Mucosa of rectum (tissue), 2 donors: Measurements from ENCODE around the gene NPBWR2.
"Not testable (repeated sequence)": the region's sequence is repeated elsewhere in the genome, so short reads cannot be mapped to it uniquely, and the experiment has no call there.

Experiments
- H3K27ac ChIP-seq, 2 donors: one replicate each; pipeline ENCODE4 v1.7.0; 2013; ENCODE audit warnings: inconsistent platforms in 2 of 2, low read depth in 2 of 2, low read length in 2 of 2
- H3K27me3 ChIP-seq, 2 donors: one replicate each; pipeline ENCODE4 v1.7.0; 2013; ENCODE audit warnings: low read length in 2 of 2; ENCODE audit not compliant: control insufficient read depth in 2 of 2, insufficient read depth in 2 of 2
- H3K36me3 ChIP-seq, 2 donors: one replicate each; pipeline ENCODE4 v1.7.0; 2013; ENCODE audit warnings: low read length in 2 of 2; ENCODE audit not compliant: control insufficient read depth in 2 of 2, insufficient read depth in 2 of 2
- H3K4me1 ChIP-seq, 2 donors: one replicate each; pipeline ENCODE4 v1.7.0; 2013; ENCODE audit warnings: low read length in 2 of 2, mild to moderate bottlenecking in 1 of 2; ENCODE audit not compliant: control insufficient read depth in 2 of 2, insufficient read depth in 2 of 2
- H3K4me3 ChIP-seq, 2 donors: one replicate each; pipeline ENCODE4 v1.7.0; 2013; ENCODE audit warnings: low read length in 2 of 2
- H3K9ac ChIP-seq, 2 donors: one replicate each; pipeline ENCODE4 v1.7.0; 2013; ENCODE audit warnings: low read length in 2 of 2, low read depth in 1 of 2, mild to moderate bottlenecking in 1 of 2
- H3K9me3 ChIP-seq, 2 donors: one replicate each; pipeline ENCODE4 v1.7.0; 2013; ENCODE audit warnings: low read length in 2 of 2; ENCODE audit not compliant: control insufficient read depth in 2 of 2
- donor health status: healthy.
- donor health status: Normal muscosa, but diverticular disease.

The NPBWR2 gene

GRCh38 chr20:64117432-64117777 is 10.0 kb upstream of the NPBWR2 start:
- H3K4me1 ChIP-seq, H3K9ac ChIP-seq, H3K27ac ChIP-seq: not testable (repeated sequence)

GRCh38 chr20:64116541-64117431 is 9.4 kb upstream of the NPBWR2 start:
- Histone ChIP-seq H3K36me3 (no peaks in the 10 kb centered on the region), H3K4me1 (peaks cover 0 to 2% of the 10 kb centered on the region in 2 donors), H3K9ac (no peak overlapping the region), H3K4me3 (no peak overlapping the region), H3K27me3 (peaks cover 2 to 10% of the 10 kb centered on the region in 2 donors), H3K9me3 (no peaks in the 10 kb centered on the region), H3K27ac (no peak overlapping the region)

More at GRCh38 chr20:64117432-64117777, 10.0 kb upstream of the NPBWR2 start:
- H3K27me3 ChIP-seq = peaks cover 2 to 10% of the 10 kb centered on the region in 2 donors
- not testable (repeated sequence) for H3K36me3 ChIP-seq, H3K4me3 ChIP-seq, H3K9me3 ChIP-seq

GRCh38 chr20:64116016-64116415 is 8.7 kb upstream of the NPBWR2 start:
- H3K9ac ChIP-seq = no peak overlapping the region
- no peak overlapping the region for H3K27ac ChIP-seq
- no peaks in the 10 kb centered on the region for H3K9me3 ChIP-seq
- no peak overlapping the region for H3K4me3 ChIP-seq
- no peaks in the 10 kb centered on the region for H3K36me3 ChIP-seq
- H3K27me3 ChIP-seq = peaks cover under 1 to 3% of the 10 kb centered on the region in 2 donors
- peaks cover 0 to 2% of the 10 kb centered on the region in 2 donors for H3K4me1 ChIP-seq

- Histone ChIP-seq H3K4me1 (peaks cover 0 to 1% of the 10 kb centered on the region in 2 donors), H3K27ac (no peak overlapping the region), H3K27me3 (no peaks in the 10 kb centered on the region), H3K9me3 (no peaks in the 10 kb centered on the region), H3K36me3 (no peaks in the 10 kb centered on the region), H3K4me3 (no peak overlapping the region), H3K9ac (no peak overlapping the region)
These were observed 8.0 kb upstream of the NPBWR2 start for GRCh38 chr20:64115171-64115911.

DNA sequence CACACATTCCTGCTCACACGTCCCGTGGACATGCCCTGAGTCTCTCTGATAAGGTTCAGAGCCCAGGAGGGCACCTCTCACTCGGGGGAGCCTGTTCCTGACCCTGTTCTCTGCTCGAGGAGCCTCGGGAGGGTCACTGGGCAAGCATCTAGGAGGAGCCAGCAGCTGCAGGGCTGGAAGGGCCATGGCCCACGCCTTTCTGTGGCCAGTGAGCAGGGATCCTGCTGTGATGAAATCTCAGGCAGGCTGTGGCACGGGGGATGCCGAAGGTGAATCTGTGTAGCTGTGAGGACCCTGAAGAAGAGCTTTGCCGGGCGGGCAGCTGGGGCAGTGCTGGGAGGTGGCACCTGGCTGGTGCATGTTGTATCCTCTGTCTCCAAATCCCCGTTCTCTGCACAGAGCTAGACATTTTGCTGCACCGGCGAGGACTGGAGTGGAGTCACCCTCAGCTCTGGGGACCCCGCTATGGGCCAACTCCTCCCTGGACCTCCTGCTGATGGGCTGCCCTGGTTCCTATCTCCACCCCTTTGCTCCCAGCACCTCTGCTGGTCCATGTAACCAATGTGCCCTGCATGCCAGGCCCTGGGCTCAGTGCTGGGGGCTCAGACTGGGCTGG is 7.1 kb upstream of the NPBWR2 start:
- H3K36me3 ChIP-seq = no peaks in the 10 kb centered on the region
- H3K4me3 ChIP-seq = no peak overlapping the region
- H3K27me3 ChIP-seq = no peaks in the 10 kb centered on the region
- no peaks in the 10 kb centered on the region for H3K9me3 ChIP-seq
- H3K4me1 ChIP-seq = no peaks in the 10 kb centered on the region
- H3K9ac ChIP-seq = no peak overlapping the region
- H3K27ac ChIP-seq = no peak overlapping the region

- Histone ChIP-seq H3K27me3 (no peaks in the 10 kb centered on the region), H3K4me1 (no peaks in the 10 kb centered on the region), H3K9me3 (no peaks in the 10 kb centered on the region), H3K9ac (no peak overlapping the region), H3K4me3 (no peak overlapping the region), H3K27ac (no peak overlapping the region), H3K36me3 (no peaks in the 10 kb centered on the region)
These were observed 6.5 kb upstream of the NPBWR2 start for GRCh38 chr20:64113796-64114355.

GRCh38 chr20:64113444-64113775 is 6.0 kb upstream of the NPBWR2 start:
- H3K4me1 ChIP-seq = no peaks in the 10 kb centered on the region
- no peaks in the 10 kb centered on the region for H3K27me3 ChIP-seq
- no peaks in the 10 kb centered on the region for H3K9me3 ChIP-seq
- H3K27ac ChIP-seq = no peak overlapping the region
- H3K4me3 ChIP-seq = no peak overlapping the region
- H3K9ac ChIP-seq = no peak overlapping the region
- no peaks in the 10 kb centered on the region for H3K36me3 ChIP-seq

- Histone ChIP-seq H3K4me3 (no peak overlapping the region), H3K9me3 (no peaks in the 10 kb centered on the region), H3K36me3 (no peaks in the 10 kb centered on the region), H3K27me3 (no peaks in the 10 kb centered on the region), H3K9ac (no peak overlapping the region), H3K27ac (no peak overlapping the region), H3K4me1 (no peaks in the 10 kb centered on the region)
These were observed 5.5 kb upstream of the NPBWR2 start for GRCh38 chr20:64112691-64113443.

DNA sequence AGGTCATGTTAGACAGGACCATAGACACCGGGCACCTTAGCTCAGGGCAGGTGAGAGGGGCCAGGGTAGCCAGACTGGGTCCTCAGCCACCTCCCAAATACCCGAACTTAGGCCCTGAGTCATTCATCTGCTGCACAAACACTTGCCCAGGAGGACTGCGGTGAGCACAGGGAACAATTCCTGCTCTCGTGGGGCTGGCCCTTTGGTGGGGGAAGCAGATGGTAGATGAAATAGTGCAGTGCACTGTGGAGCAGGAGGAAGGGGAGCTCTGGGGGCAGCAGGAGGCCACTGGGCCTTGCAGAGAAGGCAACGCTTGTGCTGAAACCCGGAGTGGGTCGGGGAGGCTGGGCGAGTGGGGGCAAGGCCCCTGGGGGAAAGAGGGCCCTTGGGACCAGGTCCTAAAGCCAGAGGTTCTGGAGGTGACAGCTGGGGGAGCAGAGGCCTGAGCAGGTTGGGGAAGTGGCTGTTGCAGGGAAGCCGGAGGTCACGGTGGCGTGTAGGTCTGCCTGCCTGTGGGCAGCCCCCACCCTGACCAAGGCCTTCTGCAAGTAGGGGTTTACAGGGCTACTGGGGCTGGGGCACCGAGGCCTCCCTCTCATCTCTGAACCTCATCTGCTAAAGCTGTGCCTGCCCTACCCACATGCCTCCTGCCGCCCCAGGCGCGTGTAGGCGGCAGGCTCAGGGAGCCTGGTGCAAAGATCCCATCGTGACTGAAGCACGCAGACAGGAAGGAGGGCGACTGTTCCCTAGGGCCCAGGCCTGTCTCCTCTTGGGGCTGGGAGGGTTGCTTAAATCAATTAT is 4.7 kb upstream of the NPBWR2 start:
- H3K27ac ChIP-seq = no peak overlapping the region
- no peaks in the 10 kb centered on the region for H3K9me3 ChIP-seq
- no peak overlapping the region for H3K9ac ChIP-seq
- no peak overlapping the region for H3K4me3 ChIP-seq
- H3K36me3 ChIP-seq = no peaks in the 10 kb centered on the region
- H3K4me1 ChIP-seq = no peaks in the 10 kb centered on the region
- H3K27me3 ChIP-seq = peaks cover 0 to 2% of the 10 kb centered on the region in 2 donors
